Omental fat pad (tissue), 4 donors: Measurements from ENCODE around the gene MNT. TPM values are rescaled to one million over a fixed set of nuclear protein-coding genes. Genes with fewer than 3 reads are reported as not detected.

Source experiments
- ATAC-seq: fragments of 150-250 bp; one replicate; pipeline ENCODE4 v1.9.1; 2016; ENCODE audit warnings: mild to moderate bottlenecking, moderate library complexity; ENCODE audit not compliant: low FRiP score
- DNase-seq: peaks from one replicate; pipeline ENCODE4 v3.0.0-alpha.2; 2019; ENCODE audit warnings: low spot score
- total RNA-seq, 4 donors: library from RNA; depleted of rRNA; stranded (reverse); fragments of >200 nt; gene quantifications; one replicate each; pipeline ENCODE4 v1.1.0, GENCODE V29; 2016
- TF ChIP-seq, protein P1 (sequence below), 3 donors: fragments of 450-650 bp; IDR thresholded peaks; one replicate each; pipeline ENCODE4 v1.5.1; 2016 to 2017; ENCODE audit warnings: antibody characterized with exemption in 3 of 3, mild to moderate bottlenecking in 3 of 3, moderate library complexity in 2 of 3

The MNT gene
- total RNA-seq, 4 donors from 2014 or later = 11.9 to 23.2 (median 18.5) TPM

GRCh38 chr17:2372180-2372579 lies 28.7 kb downstream of the MNT start:
- TF ChIP-seq, protein P1, sequence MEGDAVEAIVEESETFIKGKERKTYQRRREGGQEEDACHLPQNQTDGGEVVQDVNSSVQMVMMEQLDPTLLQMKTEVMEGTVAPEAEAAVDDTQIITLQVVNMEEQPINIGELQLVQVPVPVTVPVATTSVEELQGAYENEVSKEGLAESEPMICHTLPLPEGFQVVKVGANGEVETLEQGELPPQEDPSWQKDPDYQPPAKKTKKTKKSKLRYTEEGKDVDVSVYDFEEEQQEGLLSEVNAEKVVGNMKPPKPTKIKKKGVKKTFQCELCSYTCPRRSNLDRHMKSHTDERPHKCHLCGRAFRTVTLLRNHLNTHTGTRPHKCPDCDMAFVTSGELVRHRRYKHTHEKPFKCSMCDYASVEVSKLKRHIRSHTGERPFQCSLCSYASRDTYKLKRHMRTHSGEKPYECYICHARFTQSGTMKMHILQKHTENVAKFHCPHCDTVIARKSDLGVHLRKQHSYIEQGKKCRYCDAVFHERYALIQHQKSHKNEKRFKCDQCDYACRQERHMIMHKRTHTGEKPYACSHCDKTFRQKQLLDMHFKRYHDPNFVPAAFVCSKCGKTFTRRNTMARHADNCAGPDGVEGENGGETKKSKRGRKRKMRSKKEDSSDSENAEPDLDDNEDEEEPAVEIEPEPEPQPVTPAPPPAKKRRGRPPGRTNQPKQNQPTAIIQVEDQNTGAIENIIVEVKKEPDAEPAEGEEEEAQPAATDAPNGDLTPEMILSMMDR (IDR thresholded peaks at IDR 0.05) = no peak
- DNase-seq (no peak), ATAC-seq (no peak)

GRCh38 chr17:2371183-2372130 lies 29.4 kb downstream of the MNT start:
- ATAC-seq (no peak), DNase-seq (no peak)
- TF ChIP-seq, protein P1 (IDR thresholded peaks at IDR 0.05) = no peak

DNA sequence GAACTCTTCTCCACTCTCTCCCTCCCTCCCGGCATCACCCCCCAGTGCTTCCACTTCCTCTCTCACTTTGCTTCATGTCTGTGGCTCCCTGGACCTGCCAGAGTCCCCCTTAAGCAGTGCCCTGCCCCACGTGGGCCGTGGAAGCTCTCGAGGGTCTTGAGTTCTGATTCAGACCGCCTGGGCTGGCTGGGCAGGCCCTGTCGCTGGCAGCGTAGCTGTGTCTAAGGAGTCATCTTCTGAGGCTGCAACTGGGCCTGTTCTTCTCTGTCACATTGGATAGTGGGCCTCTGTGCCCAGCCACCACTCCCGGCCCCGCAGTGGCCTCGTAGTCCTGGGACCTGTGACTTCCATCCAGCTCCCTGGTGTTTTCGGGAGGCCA lies 30.7 kb downstream of the MNT start:
- DNase-seq = no peak
- TF ChIP-seq, protein P1 (IDR thresholded peaks at IDR 0.05) = no peak
- ATAC-seq = no peak

GRCh38 chr17:2369551-2370210 lies 31.2 kb downstream of the MNT start:
- TF ChIP-seq, protein P1 (IDR thresholded peaks at IDR 0.05) = no peak
- ATAC-seq = no peak
- no peak for DNase-seq

GRCh38 chr17:2369039-2369438 lies 31.8 kb downstream of the MNT start:
- TF ChIP-seq, protein P1 (IDR thresholded peaks at IDR 0.05) = no peak

DNA sequence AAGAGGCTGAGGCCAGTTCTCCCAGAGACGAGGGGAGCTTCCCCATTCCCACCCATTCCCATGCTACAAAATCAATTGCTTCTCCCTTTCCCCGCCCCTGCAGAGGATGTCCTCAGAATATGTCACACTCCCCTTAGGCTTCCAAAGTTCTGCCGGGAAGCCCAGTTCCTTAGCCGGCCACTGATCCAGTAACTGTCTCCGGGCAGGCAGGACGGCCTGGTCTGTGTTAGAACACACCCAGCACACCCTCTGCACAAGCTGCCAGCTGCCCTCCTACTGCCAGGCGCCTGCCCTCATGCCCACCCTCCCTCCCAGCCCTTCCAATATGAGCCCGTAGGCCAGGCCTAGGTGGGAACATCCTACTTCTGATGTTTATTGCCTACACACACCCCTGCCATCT lies 32.5 kb downstream of the MNT start:
- DNase-seq = no peak
- ATAC-seq = no peak
- TF ChIP-seq, protein P1 (IDR thresholded peaks at IDR 0.05) = no peak

More at GRCh38 chr17:2369039-2369438, 31.8 kb downstream of the MNT start:
- DNase-seq (no peak), ATAC-seq (no peak)
